ENCODE results near the gene KRT2. TPM values are rescaled to one million over a fixed set of nuclear protein-coding genes. Genes with fewer than 3 reads are reported as not detected.

Gene KRT2
- total RNA-seq, 4 donors from 2014 or later = 1.3 TPM; not detected in 3

- WGBS, 2 donors = 56 to 58% methylated on average over 3 of the region's 3 CpGs
- no peak for TF ChIP-seq POLR2A (IDR thresholded peaks at IDR 0.05)
- no peak for TF ChIP-seq CTCF (IDR thresholded peaks at IDR 0.05)
- no peaks in the 10 kb centered on the region for H3K9me3 ChIP-seq
- H3K4me3 ChIP-seq (replicated peaks in 1 of 3) = no peak overlapping the region
- H3K27me3 ChIP-seq = peaks cover 5% of the 10 kb centered on the region
- H3K27ac ChIP-seq = no peak overlapping the region
- intact Hi-C loops (cut with DNase I) = no loop called here
- DNase-seq = no peak
- no peaks in the 10 kb centered on the region for H3K36me3 ChIP-seq
- no peaks in the 10 kb centered on the region for H3K4me1 ChIP-seq
Observed at GRCh38 chr12:52606096-52606495, 45.9 kb downstream of the KRT2 start.

GRCh38 chr12:52605542-52605941 is 46.5 kb downstream of the KRT2 start:
- WGBS, 2 donors = 85 to 88% methylated on average over 1 of the region's 1 CpG

GRCh38 chr12:52604859-52605258 is 47.2 kb downstream of the KRT2 start:
- intact Hi-C loops (cut with DNase I) = no loop called here
- Histone ChIP-seq H3K27ac (no peak overlapping the region), H3K9me3 (no peaks in the 10 kb centered on the region), H3K36me3 (no peaks in the 10 kb centered on the region), H3K27me3 (peaks cover 5% of the 10 kb centered on the region), H3K4me1 (no peaks in the 10 kb centered on the region), H3K4me3 (replicated peaks in 1 of 3) (no peak overlapping the region)
- no peak for DNase-seq
- no peak for TF ChIP-seq CTCF (IDR thresholded peaks at IDR 0.05)
- no peak for TF ChIP-seq POLR2A (IDR thresholded peaks at IDR 0.05)

More at GRCh38 chr12:52605542-52605941, 46.5 kb downstream of the KRT2 start:
- H3K27me3 ChIP-seq = peaks cover 5% of the 10 kb centered on the region
- no peak overlapping the region for H3K27ac ChIP-seq
- H3K4me1 ChIP-seq = no peaks in the 10 kb centered on the region
- intact Hi-C loops (cut with DNase I) = no loop called here
- H3K4me3 ChIP-seq (replicated peaks in 1 of 3) = no peak overlapping the region
- H3K36me3 ChIP-seq = no peaks in the 10 kb centered on the region
- H3K9me3 ChIP-seq = no peaks in the 10 kb centered on the region
- DNase-seq = no peak
- no peak for TF ChIP-seq POLR2A (IDR thresholded peaks at IDR 0.05)

GRCh38 chr12:52603314-52603713 is 48.7 kb downstream of the KRT2 start:
- 47 to 73% methylated on average over 2 of the region's 2 CpGs for WGBS, 2 donors
- Histone ChIP-seq H3K36me3 (no peaks in the 10 kb centered on the region), H3K27ac (no peak overlapping the region), H3K9me3 (no peaks in the 10 kb centered on the region), H3K27me3 (peaks cover 5% of the 10 kb centered on the region), H3K4me3 (replicated peaks in 1 of 3) (no peak overlapping the region), H3K4me1 (no peaks in the 10 kb centered on the region)
- no peak for TF ChIP-seq POLR2A (IDR thresholded peaks at IDR 0.05)
- TF ChIP-seq CTCF (IDR thresholded peaks at IDR 0.05) = no peak
- intact Hi-C loops (cut with DNase I) = no loop called here
- no peak for DNase-seq

- H3K27me3 ChIP-seq = peaks cover 5% of the 10 kb centered on the region
- WGBS, 2 donors = 89 to 93% methylated on average over 5 of the region's 5 CpGs
- H3K4me3 ChIP-seq (replicated peaks in 1 of 3) = no peak overlapping the region
- H3K4me1 ChIP-seq = no peaks in the 10 kb centered on the region
- no peak overlapping the region for H3K27ac ChIP-seq
- TF ChIP-seq CTCF (IDR thresholded peaks at IDR 0.05) = no peak
- no peak for TF ChIP-seq POLR2A (IDR thresholded peaks at IDR 0.05)
- H3K9me3 ChIP-seq = no peaks in the 10 kb centered on the region
- DNase-seq = no peak
- intact Hi-C loops (cut with DNase I) = no loop called here
- H3K36me3 ChIP-seq = no peaks in the 10 kb centered on the region
Observed at GRCh38 chr12:52602552-52602951, 49.5 kb downstream of the KRT2 start.

GRCh38 chr12:52601671-52602070 is 50.3 kb downstream of the KRT2 start:
- Histone ChIP-seq H3K4me3 (replicated peaks in 1 of 3) (no peak overlapping the region), H3K27ac (no peak overlapping the region), H3K9me3 (no peaks in the 10 kb centered on the region), H3K4me1 (no peaks in the 10 kb centered on the region), H3K27me3 (peaks cover 5% of the 10 kb centered on the region), H3K36me3 (no peaks in the 10 kb centered on the region)
- intact Hi-C loops (cut with DNase I) = no loop called here
- WGBS, 2 donors = 87 to 89% methylated on average over 4 of the region's 4 CpGs
- TF ChIP-seq POLR2A (IDR thresholded peaks at IDR 0.05) (no peak), CTCF (IDR thresholded peaks at IDR 0.05) (no peak)
- no peak for DNase-seq

Measured in thyroid gland (tissue), 4 donors.